Measurements from ENCODE around the gene ANO2. TPM values are rescaled to one million over a fixed set of nuclear protein-coding genes. Genes with fewer than 3 reads are reported as not detected.
A peak's percentile ranks its signal among the peaks of the same experiment; 100 is the strongest.

ANO2 gene
- polyA plus RNA-seq, 1 donor from 2014 or later, result 1.8 TPM

- Histone ChIP-seq H3K27ac (ENCODE audit: low read length) (no peak overlapping the region), H3K36me3 (ENCODE audit: insufficient read depth, low read length) (no peaks in the 10 kb centered on the region), H3K4me2 (ENCODE audit: low read length) (no peak overlapping the region)
Observed at GRCh38 chr12:5567016-5567725, 377.9 kb downstream of the ANO2 start.

More at GRCh38 chr12:5567016-5567725, 377.9 kb downstream of the ANO2 start:
- no peaks in the 10 kb centered on the region for H3K9me2 ChIP-seq (ENCODE audit: insufficient read depth, low read length)
- H3K79me2 ChIP-seq (replicated peaks; ENCODE audit: insufficient read depth, low read length), result no peaks in the 10 kb centered on the region
- H3K4me3 ChIP-seq (ENCODE audit: low read length), result no peak overlapping the region
- no peak overlapping the region for H3K9ac ChIP-seq (ENCODE audit: low read length)
- H3K9me3 ChIP-seq (ENCODE audit: low read length), result no peaks in the 10 kb centered on the region
- no peaks in the 10 kb centered on the region for H3K27me3 ChIP-seq (ENCODE audit: insufficient read depth, low read depth, low read length)
- no peaks in the 10 kb centered on the region for H3F3A ChIP-seq (ENCODE audit: insufficient read depth, low read length, poor library complexity, severe bottlenecking)
- H2AFZ ChIP-seq (ENCODE audit: low read depth, low read length), result peak overlapping the region; percentile 14
- TF ChIP-seq CTCF (IDR thresholded peaks at IDR 0.05; ENCODE audit: poor library complexity, severe bottlenecking) (no peak), RAD21 (conservative IDR thresholded peaks at IDR 0.05) (no peak), REST (IDR thresholded peaks at IDR 0.05; ENCODE audit: borderline replicate concordance) (no peak), POLR2AphosphoS5 (IDR thresholded peaks at IDR 0.05) (no peak), MXI1 (conservative IDR thresholded peaks at IDR 0.05; ENCODE audit: poor library complexity, severe bottlenecking) (no peak), SMC3 (conservative IDR thresholded peaks at IDR 0.05; ENCODE audit: poor library complexity) (no peak), EZH2 (IDR thresholded peaks at IDR 0.05; ENCODE audit: borderline replicate concordance, insufficient read depth, low read length, poor library complexity, severe bottlenecking) (no peak), EP300 (conservative IDR thresholded peaks at IDR 0.05; ENCODE audit: poor library complexity, severe bottlenecking) (no peak), TAF1 (IDR thresholded peaks at IDR 0.05; ENCODE audit: low read depth) (no peak)
- H4K20me1 ChIP-seq (ENCODE audit: insufficient read depth), result no peaks in the 10 kb centered on the region

Data from neural cell (in vitro differentiated cells).